ENCODE measurements around the gene SSBP4. TPM values are rescaled to one million over a fixed set of nuclear protein-coding genes. Genes with fewer than 3 reads are reported as not detected.

SSBP4 gene
- total RNA-seq, 4 donors from 2014 or later = 40.5 to 75.6 (median 56.1) TPM

DNA sequence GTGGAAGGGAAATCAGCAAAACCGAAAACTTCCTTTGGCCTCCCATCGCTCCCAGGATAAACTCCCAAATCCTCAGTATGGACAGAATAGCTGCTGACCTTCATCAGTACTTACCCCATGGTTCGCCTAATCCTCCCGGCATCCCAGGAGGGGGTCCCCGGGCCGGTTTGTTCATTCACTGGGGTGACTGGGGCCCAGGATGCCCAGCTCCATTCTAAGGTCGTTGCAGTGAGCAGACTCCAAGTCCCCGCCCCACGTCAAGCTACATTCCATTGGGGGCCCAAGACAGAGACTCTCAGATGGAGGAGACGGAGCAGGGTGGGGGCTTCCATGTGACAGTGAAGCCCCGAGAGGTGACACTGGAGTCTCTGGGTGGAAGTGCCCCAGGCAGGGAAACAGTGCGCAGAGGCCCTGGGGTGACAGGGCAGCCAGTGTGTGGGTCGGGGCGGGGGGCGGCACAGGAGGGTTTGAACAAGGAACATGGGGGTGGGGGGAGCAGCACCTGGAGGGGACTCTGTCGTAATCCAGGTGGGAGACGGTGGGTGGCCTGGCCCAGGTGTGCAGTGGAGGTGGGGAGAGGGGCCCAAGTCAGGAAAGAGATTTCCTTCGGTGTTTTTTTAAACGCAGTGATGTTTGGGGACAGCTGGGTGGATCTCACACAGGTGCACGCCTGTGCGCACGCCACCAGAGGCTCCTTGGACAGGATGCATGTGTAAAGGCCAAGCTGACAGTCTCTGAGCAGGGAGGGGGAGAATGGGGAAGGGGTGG is 5.1 kb downstream of the SSBP4 start:
- intact Hi-C loops (cut with DNase I) = no loop called here
- H3K9me3 ChIP-seq = no peaks in the 10 kb centered on the region

DNA sequence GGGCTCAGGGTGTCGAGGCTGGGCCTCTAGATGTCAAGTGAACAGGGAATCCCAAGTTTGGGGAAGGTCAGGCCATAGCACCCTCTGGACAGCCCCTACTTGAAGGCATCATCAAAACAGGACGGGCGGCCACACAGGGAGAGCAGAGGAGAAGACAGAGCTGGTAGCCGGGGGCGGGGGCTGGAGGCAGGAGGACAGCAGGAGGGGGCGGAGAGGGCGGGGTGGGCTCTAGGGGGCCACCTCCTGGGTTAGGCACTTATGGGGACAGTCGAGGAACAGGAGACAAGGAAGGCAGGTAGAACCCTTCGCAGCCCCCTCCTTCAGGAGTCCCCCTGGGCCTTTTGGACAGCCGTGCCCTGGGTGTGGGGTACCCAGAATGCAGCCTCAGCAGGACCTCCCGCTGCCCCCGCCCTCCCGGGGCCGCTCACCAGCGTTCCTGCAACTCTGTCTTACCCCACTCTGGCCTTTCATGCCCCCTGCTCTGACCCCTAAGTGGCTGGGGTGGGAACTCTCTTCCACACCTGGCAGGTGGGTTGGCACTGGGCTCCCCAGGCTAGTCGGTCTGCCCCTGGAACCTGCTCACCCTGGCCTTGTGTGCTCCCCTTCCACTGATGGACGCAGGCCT is 5.8 kb downstream of the SSBP4 start:
- H3K4me3 ChIP-seq (replicated peaks in 1 of 3) = no peak overlapping the region
- 85% methylated on average over 12 to 16 of the region's 17 CpGs for WGBS, 2 donors
- no peaks in the 10 kb centered on the region for H3K9me3 ChIP-seq
- no peak for DNase-seq
- peaks cover 25 to 52% of the 10 kb centered on the region in 2 donors for H3K4me1 ChIP-seq
- no peak overlapping the region for H3K27ac ChIP-seq
- intact Hi-C loops (cut with DNase I) = no loop called here
- no peaks in the 10 kb centered on the region for H3K36me3 ChIP-seq
- no peaks in the 10 kb centered on the region for H3K27me3 ChIP-seq
- TF ChIP-seq, protein P1, sequence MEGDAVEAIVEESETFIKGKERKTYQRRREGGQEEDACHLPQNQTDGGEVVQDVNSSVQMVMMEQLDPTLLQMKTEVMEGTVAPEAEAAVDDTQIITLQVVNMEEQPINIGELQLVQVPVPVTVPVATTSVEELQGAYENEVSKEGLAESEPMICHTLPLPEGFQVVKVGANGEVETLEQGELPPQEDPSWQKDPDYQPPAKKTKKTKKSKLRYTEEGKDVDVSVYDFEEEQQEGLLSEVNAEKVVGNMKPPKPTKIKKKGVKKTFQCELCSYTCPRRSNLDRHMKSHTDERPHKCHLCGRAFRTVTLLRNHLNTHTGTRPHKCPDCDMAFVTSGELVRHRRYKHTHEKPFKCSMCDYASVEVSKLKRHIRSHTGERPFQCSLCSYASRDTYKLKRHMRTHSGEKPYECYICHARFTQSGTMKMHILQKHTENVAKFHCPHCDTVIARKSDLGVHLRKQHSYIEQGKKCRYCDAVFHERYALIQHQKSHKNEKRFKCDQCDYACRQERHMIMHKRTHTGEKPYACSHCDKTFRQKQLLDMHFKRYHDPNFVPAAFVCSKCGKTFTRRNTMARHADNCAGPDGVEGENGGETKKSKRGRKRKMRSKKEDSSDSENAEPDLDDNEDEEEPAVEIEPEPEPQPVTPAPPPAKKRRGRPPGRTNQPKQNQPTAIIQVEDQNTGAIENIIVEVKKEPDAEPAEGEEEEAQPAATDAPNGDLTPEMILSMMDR (IDR thresholded peaks at IDR 0.05) = no peak
- no peak for TF ChIP-seq POLR2A (IDR thresholded peaks at IDR 0.05)

More for the DNA sequence above, 5.1 kb downstream of the SSBP4 start:
- Histone ChIP-seq H3K27ac (no peak overlapping the region), H3K36me3 (no peaks in the 10 kb centered on the region), H3K4me3 (replicated peaks in 1 of 3) (no peak overlapping the region), H3K27me3 (no peaks in the 10 kb centered on the region), H3K4me1 (peaks cover 22 to 47% of the 10 kb centered on the region in 2 donors)
- WGBS, 2 donors = 79 to 82% methylated on average over 22 of the region's 22 CpGs
- no peak for DNase-seq
- no peak for TF ChIP-seq POLR2A (IDR thresholded peaks at IDR 0.05)
- TF ChIP-seq, protein P1 (IDR thresholded peaks at IDR 0.05) = no peak

DNA sequence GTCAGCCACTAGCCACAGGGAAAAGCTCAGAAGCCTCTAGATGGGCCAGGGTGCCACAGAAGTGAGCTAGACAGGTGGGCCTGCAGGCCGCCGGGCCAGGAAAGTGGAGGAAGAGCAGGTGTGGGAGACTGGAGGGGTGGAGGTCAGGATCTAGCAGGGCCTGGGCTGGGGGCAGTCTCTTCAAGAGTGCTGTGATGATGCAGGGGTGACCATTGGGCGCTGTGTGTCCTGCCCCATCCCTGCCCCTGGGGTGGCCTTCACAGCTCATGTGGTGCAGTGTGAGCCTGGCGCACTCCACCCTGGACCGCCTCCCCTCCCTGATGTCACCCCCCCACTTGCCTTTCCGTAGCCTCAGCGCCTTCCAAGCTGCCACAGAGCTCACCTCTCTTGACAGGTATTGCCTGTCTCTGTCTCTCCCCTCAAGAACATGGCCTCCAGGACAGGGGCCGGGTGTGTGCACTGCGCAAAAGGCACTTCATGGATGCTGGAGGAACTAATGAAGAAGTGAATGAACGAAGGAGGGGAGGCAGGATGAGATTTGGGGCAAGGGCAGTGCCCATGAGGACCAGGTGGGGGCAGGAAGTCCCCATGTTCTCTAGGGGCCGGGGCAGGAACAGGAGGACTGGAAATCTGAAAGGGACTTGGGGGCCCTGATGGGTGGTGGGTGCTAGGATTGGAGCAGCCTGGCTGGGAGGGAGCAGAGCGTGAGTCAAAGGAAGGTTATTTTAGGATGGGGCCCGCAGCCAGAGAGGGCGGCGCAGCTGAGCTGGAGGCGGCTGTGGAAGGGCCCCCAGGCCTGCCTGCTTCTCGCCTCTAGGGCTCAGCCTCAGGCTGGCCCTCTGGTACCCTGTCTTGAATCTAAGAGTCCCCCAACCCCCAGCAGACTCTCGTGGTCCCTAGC is 6.6 kb downstream of the SSBP4 start:
- Histone ChIP-seq H3K27me3 (no peaks in the 10 kb centered on the region), H3K4me1 (peaks cover 17 to 47% of the 10 kb centered on the region in 2 donors), H3K36me3 (no peaks in the 10 kb centered on the region), H3K4me3 (replicated peaks in 1 of 3) (no peak overlapping the region), H3K27ac (no peak overlapping the region), H3K9me3 (no peaks in the 10 kb centered on the region)
- intact Hi-C loops (cut with DNase I) = no loop called here
- DNase-seq = no peak
- TF ChIP-seq, protein P1 (IDR thresholded peaks at IDR 0.05) = no peak
- TF ChIP-seq POLR2A (IDR thresholded peaks at IDR 0.05) = no peak
- 76 to 84% methylated on average over 17 to 18 of the region's 18 CpGs for WGBS, 2 donors

DNA sequence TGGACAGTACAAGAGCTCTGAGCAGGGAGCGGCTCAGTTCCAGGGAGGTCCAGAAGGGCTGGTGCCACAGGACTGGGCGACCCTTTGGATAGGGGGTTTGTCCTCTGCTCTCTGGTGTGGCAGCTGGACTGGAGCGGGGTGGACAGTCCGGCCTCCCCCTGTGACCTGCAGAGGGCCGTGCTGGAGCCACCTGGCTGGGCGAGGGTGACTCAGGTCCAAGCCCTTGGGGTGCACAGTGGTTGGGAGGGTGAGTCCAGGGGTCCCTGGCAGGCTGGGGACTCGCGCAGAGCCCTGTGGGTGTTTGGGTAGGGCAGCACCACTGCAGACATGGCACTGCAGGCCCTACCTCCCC is 7.2 kb downstream of the SSBP4 start:
- Histone ChIP-seq H3K4me1 (peaks cover 13 to 41% of the 10 kb centered on the region in 2 donors), H3K27ac (no peak overlapping the region), H3K9me3 (no peaks in the 10 kb centered on the region), H3K4me3 (replicated peaks in 1 of 3) (no peak overlapping the region), H3K27me3 (no peaks in the 10 kb centered on the region), H3K36me3 (no peaks in the 10 kb centered on the region)
- no peak for DNase-seq
- intact Hi-C loops (cut with DNase I) = no loop called here
- 80% methylated on average over 2 of the region's 8 CpGs; no CpG with 5 or more reads in 1 of the 2 donors for WGBS, 2 donors
- TF ChIP-seq, protein P1 (IDR thresholded peaks at IDR 0.05) = no peak
- no peak for TF ChIP-seq POLR2A (IDR thresholded peaks at IDR 0.05)
